H9 (cell line): Measurements from ENCODE around the gene MMP25. TPM values are rescaled to one million over a fixed set of nuclear protein-coding genes. Genes with fewer than 3 reads are reported as not detected.

Experiments
- DNase-seq: peaks from one replicate; pipeline ENCODE4 v3.0.0-alpha.2; 2017
- H2AFZ ChIP-seq: one replicate; pipeline ENCODE4 v1.6.1; 2013; ENCODE audit warnings: mild to moderate bottlenecking, low read length, control low read depth, moderate library complexity
- H2AK5ac ChIP-seq: 2 replicates; pipeline ENCODE4 v1.6.1; 2013; ENCODE audit warnings: low read length, control low read depth, mixed read lengths; ENCODE audit not compliant: insufficient read length
- H2BK120ac ChIP-seq: one replicate; pipeline ENCODE4 v1.6.1; 2013; ENCODE audit warnings: low read depth, mild to moderate bottlenecking, low read length, control low read depth, inconsistent platforms; ENCODE audit not compliant: poor library complexity, severe bottlenecking
- H2BK12ac ChIP-seq: 2 replicates; pipeline ENCODE4 v1.6.1; 2013; ENCODE audit warnings: low read length, control low read depth, mixed read lengths, low read depth; ENCODE audit not compliant: insufficient read length
- H2BK15ac ChIP-seq: 2 replicates; pipeline ENCODE4 v1.6.1; 2013; ENCODE audit warnings: low read depth, low read length, control low read depth
- H2BK20ac ChIP-seq: one replicate; pipeline ENCODE4 v1.6.1; 2013; ENCODE audit warnings: low read depth, mild to moderate bottlenecking, low read length, control low read depth, inconsistent platforms; ENCODE audit not compliant: poor library complexity, severe bottlenecking
- H2BK5ac ChIP-seq: 2 replicates; pipeline ENCODE4 v1.6.1; 2013; ENCODE audit warnings: low read length, control low read depth, mixed read lengths; ENCODE audit not compliant: insufficient read length
- H3K14ac ChIP-seq: 2 replicates; pipeline ENCODE4 v1.6.1; 2013; ENCODE audit warnings: low read length, control low read depth; ENCODE audit not compliant: insufficient read depth
- H3K18ac ChIP-seq: 2 replicates; pipeline ENCODE4 v1.6.1; 2013; ENCODE audit warnings: low read depth, mild to moderate bottlenecking, mixed read lengths, low read length, control low read depth; ENCODE audit not compliant: insufficient read length
- H3K23ac ChIP-seq: 2 replicates; pipeline ENCODE4 v1.6.1; 2013; ENCODE audit warnings: low read length, control low read depth, mixed read lengths, low read depth; ENCODE audit not compliant: insufficient read length
- H3K23me2 ChIP-seq: 2 replicates; pipeline ENCODE4 v1.6.1; 2013; ENCODE audit warnings: low read depth, mild to moderate bottlenecking, mixed read lengths, low read length, control low read depth; ENCODE audit not compliant: insufficient read length, poor library complexity, severe bottlenecking
- H3K27ac ChIP-seq: 2 replicates; pipeline ENCODE4 v1.5.1; 2013; ENCODE audit warnings: low read length, control low read depth, mixed read lengths, low read depth; ENCODE audit not compliant: insufficient read length
- H3K27me3 ChIP-seq: 2 replicates; pipeline ENCODE4 v1.6.1; 2013; ENCODE audit warnings: low read length, control low read depth, inconsistent platforms; ENCODE audit not compliant: insufficient read depth
- H3K4ac ChIP-seq: 2 replicates; pipeline ENCODE4 v1.6.1; 2013; ENCODE audit warnings: low read depth, mild to moderate bottlenecking, control low read depth, inconsistent platforms, low read length, moderate library complexity
- H3K4me1 ChIP-seq: 2 replicates; pipeline ENCODE4 v1.6.1; 2013; ENCODE audit warnings: low read length, control low read depth, inconsistent platforms; ENCODE audit not compliant: insufficient read depth
- H3K4me2 ChIP-seq: 2 replicates; pipeline ENCODE4 v1.6.1; 2013; ENCODE audit warnings: low read length, control low read depth, mixed read lengths; ENCODE audit not compliant: insufficient read length, insufficient read depth
- H3K56ac ChIP-seq: 2 replicates; pipeline ENCODE4 v1.6.1; 2013; ENCODE audit warnings: low read depth, mild to moderate bottlenecking, mixed read lengths, low read length, control low read depth; ENCODE audit not compliant: insufficient read length
- H3K79me1 ChIP-seq: 2 replicates; pipeline ENCODE4 v1.6.1; 2013; ENCODE audit warnings: low read depth, mild to moderate bottlenecking, moderate library complexity, low read length, control low read depth, inconsistent platforms; ENCODE audit not compliant: insufficient read depth, poor library complexity, severe bottlenecking
- H3K79me2 ChIP-seq: 2 replicates; pipeline ENCODE4 v1.6.1; 2013; ENCODE audit warnings: low read length, control low read depth, inconsistent platforms; ENCODE audit not compliant: insufficient read depth
- H3K9ac ChIP-seq: 2 replicates; pipeline ENCODE4 v1.6.1; 2013; ENCODE audit warnings: low read length, control low read depth, mixed read lengths; ENCODE audit not compliant: insufficient read length; ENCODE audit errors: extremely low read depth
- H3K9me3 ChIP-seq: one replicate; pipeline ENCODE4 v1.6.1; 2013; ENCODE audit warnings: low read depth, low read length, inconsistent platforms; ENCODE audit not compliant: control insufficient read depth
- H3T11ph ChIP-seq: one replicate; pipeline ENCODE4 v1.6.1; 2013; ENCODE audit warnings: mild to moderate bottlenecking, low read length, control low read depth, inconsistent platforms
- H4K20me1 ChIP-seq: one replicate; pipeline ENCODE4 v1.6.1; 2013; ENCODE audit not compliant: control insufficient read depth, insufficient read length, insufficient read depth
- H4K5ac ChIP-seq: 2 replicates; pipeline ENCODE4 v1.6.1; 2013; ENCODE audit warnings: low read depth, mild to moderate bottlenecking, mixed read lengths, low read length, control low read depth; ENCODE audit not compliant: insufficient read length
- H4K8ac ChIP-seq: replicated peaks from 2 replicates; pipeline ENCODE4 v1.6.1; 2013; ENCODE audit warnings: low read length, control low read depth, mixed read lengths, low read depth; ENCODE audit not compliant: insufficient read length
- H4K91ac ChIP-seq: 2 replicates; pipeline ENCODE4 v1.6.1; 2013; ENCODE audit warnings: low read depth, mild to moderate bottlenecking, moderate library complexity, mixed read lengths, low read length, control low read depth; ENCODE audit not compliant: insufficient read length
- H3K27ac Mint-ChIP-seq, 3 experiments: 2 replicates in 2 of 3; 3 replicates in 1 of 3; pipeline ENCODE4 v1.8.0; 2020 to 2021; ENCODE audit warnings: mixed read lengths in 3 of 3, mild to moderate bottlenecking in 1 of 3, moderate library complexity in 1 of 3
- H3K27me3 Mint-ChIP-seq: 2 replicates; pipeline ENCODE4 v1.8.0; 2021; ENCODE audit warnings: low read depth, mild to moderate bottlenecking, moderate library complexity, mixed read lengths
- H3K36me3 Mint-ChIP-seq, 3 experiments: 2 replicates in 2 of 3; 3 replicates in 1 of 3; pipeline ENCODE4 v1.8.0; 2020 to 2021; ENCODE audit warnings: low read depth in 3 of 3, mixed read lengths in 3 of 3; ENCODE audit not compliant: insufficient read depth in 1 of 3
- H3K4me1 Mint-ChIP-seq, 2 experiments: 2 replicates each; pipeline ENCODE4 v1.8.0; 2020; ENCODE audit warnings: mixed read lengths in 2 of 2
- H3K4me3 Mint-ChIP-seq, 2 experiments: 2 replicates in 1 of 2; 3 replicates in 1 of 2; pipeline ENCODE4 v1.8.0; 2020 to 2021; ENCODE audit warnings: mild to moderate bottlenecking in 2 of 2, mixed read lengths in 2 of 2, moderate library complexity in 1 of 2
- H3K9me3 Mint-ChIP-seq, 2 experiments: 2 replicates in 1 of 2; 3 replicates in 1 of 2; pipeline ENCODE4 v1.8.0; 2020; ENCODE audit warnings: mild to moderate bottlenecking in 2 of 2, mixed read lengths in 2 of 2, moderate library complexity in 1 of 2
- WGBS: extraction: QIAGEN DNeasy Blood & Tissue Kit; methylation state at CpG from one replicate; pipeline ENCODE4 v1.1.7; 2013; ENCODE audit warnings: missing lambda C conversion rate, low lambda C conversion rate, mixed read lengths; ENCODE audit not compliant: insufficient read length; ENCODE audit errors: extremely low coverage; 5-methylcytosine and 5-hydroxymethylcytosine counted together
- total RNA-seq: library from RNA; stranded (reverse); gene quantifications from 2 replicates; pipeline ENCODE4 v1.2.1, GENCODE V29; 2021
- TF ChIP-seq, protein P1 (sequence below): fragments of 200-600 bp; sonication (generic); conservative IDR thresholded peaks from 3 replicates; pipeline ENCODE4 v1.8.0; 2021; ENCODE audit warnings: antibody characterized with exemption, mild to moderate bottlenecking

The MMP25 gene
- total RNA-seq, 1 experiment from 2014 or later = 13.5 TPM

DNA sequence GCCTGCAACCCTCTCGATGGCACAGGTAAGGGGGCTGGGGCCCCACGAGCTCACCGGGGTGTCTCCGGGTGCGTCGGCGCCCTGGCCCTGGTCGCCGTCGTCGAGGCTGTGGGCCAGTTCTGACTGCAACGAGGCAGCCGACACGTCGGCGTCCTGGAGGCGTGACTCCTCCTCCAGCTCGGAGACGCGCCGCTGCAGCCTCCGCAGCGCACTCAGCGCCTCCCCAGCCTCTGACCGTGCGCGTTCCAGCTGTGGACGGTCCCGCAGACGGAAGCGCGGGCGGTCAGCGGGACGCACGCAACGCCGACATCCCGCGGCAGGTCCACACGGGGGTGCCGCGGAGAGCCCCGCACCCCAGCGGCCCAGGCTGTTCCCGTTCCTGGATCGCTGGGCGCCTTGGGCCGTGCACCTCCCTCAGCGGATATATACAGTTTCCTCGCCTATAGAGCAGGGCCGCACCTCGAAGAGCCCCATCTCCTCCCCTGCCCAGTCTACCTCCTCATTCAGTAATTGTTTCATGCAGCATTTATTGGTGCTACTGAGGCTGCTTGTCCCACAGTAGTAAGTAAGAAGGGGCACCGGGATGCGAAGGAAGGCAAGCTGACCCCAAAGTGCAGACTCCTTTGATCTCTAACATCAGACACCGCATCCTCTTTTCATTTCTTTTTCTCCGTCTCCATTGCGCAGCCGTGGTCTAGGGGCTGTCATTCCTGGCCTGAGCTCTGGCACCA, 16.7 kb upstream of the MMP25 start:
- Histone ChIP-seq H3K9ac (no peak overlapping the region), H3K9me3 (no peaks in the 10 kb centered on the region), H2BK15ac (no peak overlapping the region), H3K79me1 (no peaks in the 10 kb centered on the region), H2BK120ac (no peak overlapping the region), H3K14ac (no peak overlapping the region), H3K4me1 (no peaks in the 10 kb centered on the region), H3T11ph (no peak overlapping the region), H3K23me2 (no peaks in the 10 kb centered on the region), H2AK5ac (no peak overlapping the region), H2BK20ac (no peak overlapping the region), H3K27ac (no peak overlapping the region), H4K91ac (no peak overlapping the region), H2AFZ (no peak overlapping the region), H3K27me3 (no peaks in the 10 kb centered on the region), H3K23ac (no peak overlapping the region), H3K18ac (no peak overlapping the region), H3K79me2 (no peaks in the 10 kb centered on the region), H3K4me2 (no peak overlapping the region), H4K20me1 (peaks cover 3% of the 10 kb centered on the region), H3K56ac (no peak overlapping the region), H2BK5ac (no peak overlapping the region), H4K5ac (no peak overlapping the region), H3K4ac (no peak overlapping the region), H2BK12ac (no peak overlapping the region), H4K8ac (no peak overlapping the region)
- H3K36me3 Mint-ChIP-seq = peaks cover 11 to 38% (median 34%) of the 10 kb centered on the region in 3 experiments; a peak in 6 of 7 replicates
- H3K9me3 Mint-ChIP-seq = no peaks in the 10 kb centered on the region
- peaks cover 17% of the 10 kb centered on the region for H3K27me3 Mint-ChIP-seq
- H3K27ac Mint-ChIP-seq = 0 out of 7 replicates have a peak overlapping the region, but pooled peaks of 1 of the 3 experiments have one; percentile 73
- no CpG with 5 or more reads among the region's 59 CpGs for whole genome bisulfite sequencing
- H3K4me1 Mint-ChIP-seq = peaks cover 12 to 36% of the 10 kb centered on the region in 2 experiments
- DNase-seq = peak; percentile 42
- H3K4me3 Mint-ChIP-seq = peak overlapping the region in 1 of 2 experiments; percentile 2; a peak in 1 of 5 replicates
- TF ChIP-seq, protein P1, sequence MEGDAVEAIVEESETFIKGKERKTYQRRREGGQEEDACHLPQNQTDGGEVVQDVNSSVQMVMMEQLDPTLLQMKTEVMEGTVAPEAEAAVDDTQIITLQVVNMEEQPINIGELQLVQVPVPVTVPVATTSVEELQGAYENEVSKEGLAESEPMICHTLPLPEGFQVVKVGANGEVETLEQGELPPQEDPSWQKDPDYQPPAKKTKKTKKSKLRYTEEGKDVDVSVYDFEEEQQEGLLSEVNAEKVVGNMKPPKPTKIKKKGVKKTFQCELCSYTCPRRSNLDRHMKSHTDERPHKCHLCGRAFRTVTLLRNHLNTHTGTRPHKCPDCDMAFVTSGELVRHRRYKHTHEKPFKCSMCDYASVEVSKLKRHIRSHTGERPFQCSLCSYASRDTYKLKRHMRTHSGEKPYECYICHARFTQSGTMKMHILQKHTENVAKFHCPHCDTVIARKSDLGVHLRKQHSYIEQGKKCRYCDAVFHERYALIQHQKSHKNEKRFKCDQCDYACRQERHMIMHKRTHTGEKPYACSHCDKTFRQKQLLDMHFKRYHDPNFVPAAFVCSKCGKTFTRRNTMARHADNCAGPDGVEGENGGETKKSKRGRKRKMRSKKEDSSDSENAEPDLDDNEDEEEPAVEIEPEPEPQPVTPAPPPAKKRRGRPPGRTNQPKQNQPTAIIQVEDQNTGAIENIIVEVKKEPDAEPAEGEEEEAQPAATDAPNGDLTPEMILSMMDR = no peak
